BLaER1 (cell line): Measurements from ENCODE around the gene SIX3.

Experiments
- H3K27ac ChIP-seq: shearing (Covaris generic); formaldehyde crosslinking; 2 replicates; pipeline ENCODE4 v1.8.1; 2022
- H3K27me3 ChIP-seq: shearing (Covaris generic); formaldehyde crosslinking; 2 replicates; pipeline ENCODE4 v1.8.1; 2022
- H3K36me3 ChIP-seq: shearing (Covaris generic); formaldehyde crosslinking; 2 replicates; pipeline ENCODE4 v1.8.1; 2022
- H3K4me1 ChIP-seq: shearing (Covaris generic); formaldehyde crosslinking; 2 replicates; pipeline ENCODE4 v1.8.1; 2022
- H3K4me2 ChIP-seq: shearing (Covaris generic); formaldehyde crosslinking; 2 replicates; pipeline ENCODE4 v1.8.1; 2022
- H3K4me3 ChIP-seq: shearing (Covaris generic); formaldehyde crosslinking; 2 replicates; pipeline ENCODE4 v1.8.1; 2022
- H3K9ac ChIP-seq: shearing (Covaris generic); formaldehyde crosslinking; 2 replicates; pipeline ENCODE4 v1.8.1; 2022
- H3K9me3 ChIP-seq: shearing (Covaris generic); formaldehyde crosslinking; 2 replicates; pipeline ENCODE4 v1.8.1; 2022
- H4K20me1 ChIP-seq: shearing (Covaris generic); formaldehyde crosslinking; 2 replicates; pipeline ENCODE4 v1.8.1; 2022
- Cebpa-rat ChIP-seq: shearing (Covaris generic); IDR thresholded peaks from 2 replicates; pipeline ENCODE4 v1.8.1; 2022

Gene SIX3

DNA sequence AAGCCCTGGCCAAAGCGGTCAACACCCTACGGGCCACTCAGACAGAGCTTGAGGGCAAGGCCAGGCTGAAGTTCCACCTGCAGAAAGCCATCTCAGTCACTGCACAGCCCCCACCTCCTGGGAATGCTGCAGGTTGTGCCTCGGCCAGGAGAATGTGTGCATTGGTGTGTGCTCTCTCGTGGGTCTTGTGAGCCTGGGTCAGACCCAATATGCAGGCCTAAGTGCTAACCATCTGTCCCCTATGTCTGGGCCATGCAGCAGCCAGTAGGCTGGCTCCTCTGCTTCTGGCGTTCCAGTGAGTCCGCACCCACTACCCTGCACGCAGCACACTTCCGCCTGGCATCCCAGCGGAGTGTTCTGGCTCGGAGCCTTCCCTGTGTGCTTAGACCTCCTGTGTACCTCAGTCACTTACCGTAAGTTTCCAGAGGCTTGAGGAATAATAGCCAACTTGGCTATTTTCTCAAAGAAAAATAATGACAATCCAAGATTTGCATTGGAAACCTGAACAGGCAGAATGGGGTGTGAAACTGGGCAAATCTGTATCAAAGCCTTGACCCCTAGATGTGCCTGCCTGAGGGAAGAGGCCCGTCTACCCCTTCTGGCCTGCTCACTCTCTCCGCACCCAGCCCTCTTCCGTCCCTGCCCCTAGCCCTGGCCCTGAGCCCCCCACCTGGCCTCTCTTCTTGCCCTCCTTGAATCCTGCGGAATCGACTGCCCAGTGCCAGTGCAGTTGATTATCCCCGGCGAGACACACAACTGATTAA lies 7.2 kb downstream of the SIX3 start:
- H3K9me3 ChIP-seq = peaks cover 9% of the 10 kb centered on the region
- H3K36me3 ChIP-seq = no peaks in the 10 kb centered on the region
- no peak overlapping the region for H3K4me3 ChIP-seq
- no peaks in the 10 kb centered on the region for H3K4me1 ChIP-seq
- no peak for TF ChIP-seq Cebpa-rat
- peaks cover 100% of the 10 kb centered on the region for H3K27me3 ChIP-seq
- peaks cover 76% of the 10 kb centered on the region for H4K20me1 ChIP-seq
- no peak overlapping the region for H3K4me2 ChIP-seq
- H3K27ac ChIP-seq = no peak overlapping the region
- H3K9ac ChIP-seq = no peak overlapping the region

DNA sequence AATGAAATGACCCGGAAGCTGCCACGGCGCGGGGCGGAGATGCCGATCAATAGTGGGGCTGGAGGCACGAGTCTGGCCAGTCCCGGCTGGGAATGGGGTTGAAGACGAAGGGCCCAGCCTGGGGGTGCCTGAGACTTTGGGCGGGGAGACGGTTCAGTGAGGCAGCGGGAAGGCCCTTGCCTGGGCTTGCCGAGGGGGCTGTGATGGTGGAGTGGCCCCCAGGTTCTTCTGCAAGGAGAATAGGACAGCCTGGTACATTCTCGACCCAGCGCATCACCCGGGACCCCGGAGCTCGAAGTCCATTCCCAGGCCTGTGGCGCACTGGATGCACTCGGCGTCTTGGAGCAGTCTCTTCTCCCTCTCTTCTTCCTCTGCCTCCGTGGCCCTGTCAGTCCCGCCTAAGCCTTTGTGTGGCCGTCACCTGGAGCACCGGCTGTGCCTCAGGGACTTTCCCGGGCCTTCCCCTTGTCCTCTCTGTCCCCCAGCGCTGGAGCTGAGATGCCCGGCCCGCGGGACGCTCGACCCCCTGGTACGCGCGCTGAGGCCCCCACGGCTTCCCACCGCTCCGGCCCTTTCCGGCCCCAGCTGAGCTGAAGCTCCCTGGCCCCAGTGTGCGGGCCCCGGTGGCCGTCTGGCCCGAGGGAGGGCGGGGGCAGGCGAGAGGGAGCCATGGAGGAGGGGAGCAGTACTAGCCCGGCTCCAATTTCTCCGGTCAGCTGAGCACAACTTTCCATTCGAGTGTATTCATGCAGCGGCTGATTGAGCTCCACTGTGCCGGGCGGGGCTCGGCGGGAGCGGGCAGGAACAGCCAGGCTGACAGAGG lies 8.0 kb downstream of the SIX3 start:
- Histone ChIP-seq H3K4me2 (no peak overlapping the region), H3K9ac (no peak overlapping the region), H3K27me3 (peaks cover 100% of the 10 kb centered on the region), H3K4me3 (no peak overlapping the region), H3K4me1 (no peaks in the 10 kb centered on the region), H3K36me3 (no peaks in the 10 kb centered on the region), H3K27ac (no peak overlapping the region), H4K20me1 (peaks cover 77% of the 10 kb centered on the region), H3K9me3 (peaks cover under 1% of the 10 kb centered on the region)
- TF ChIP-seq Cebpa-rat = no peak

DNA sequence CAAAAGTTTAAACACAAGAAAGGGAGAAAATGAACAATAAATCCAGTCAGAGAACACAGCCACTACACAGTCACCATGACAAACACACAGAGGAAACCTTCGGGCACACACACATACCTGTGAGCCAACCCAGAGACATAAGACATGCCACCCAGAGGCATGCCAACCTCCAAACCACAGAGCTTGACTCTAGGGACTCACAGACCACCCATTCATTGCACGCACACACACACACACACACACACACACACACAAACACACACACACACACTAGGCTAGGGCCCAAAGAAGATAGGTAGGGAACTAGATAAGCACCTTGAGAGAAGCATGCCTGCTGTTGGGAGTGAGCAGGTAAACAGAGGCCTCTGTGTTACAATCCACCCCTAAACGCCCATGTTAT lies 9.1 kb downstream of the SIX3 start:
- H3K27ac ChIP-seq = no peak overlapping the region
- no peaks in the 10 kb centered on the region for H3K9me3 ChIP-seq
- peaks cover 8% of the 10 kb centered on the region; the same call in 1 of the 2 replicates for H3K4me1 ChIP-seq
- H3K4me2 ChIP-seq = no peak overlapping the region
- H4K20me1 ChIP-seq = peaks cover 87% of the 10 kb centered on the region
- peaks cover 100% of the 10 kb centered on the region for H3K27me3 ChIP-seq
- no peaks in the 10 kb centered on the region for H3K36me3 ChIP-seq
- TF ChIP-seq Cebpa-rat = no peak
- H3K4me3 ChIP-seq = no peak overlapping the region
- no peak overlapping the region for H3K9ac ChIP-seq

GRCh38 chr2:44951124-44951523 lies 9.6 kb downstream of the SIX3 start:
- no peak overlapping the region for H3K9ac ChIP-seq
- H4K20me1 ChIP-seq = peaks cover 83% of the 10 kb centered on the region
- H3K4me2 ChIP-seq = no peak overlapping the region
- H3K9me3 ChIP-seq = no peaks in the 10 kb centered on the region
- no peak overlapping the region for H3K27ac ChIP-seq
- no peak overlapping the region for H3K4me3 ChIP-seq
- no peaks in the 10 kb centered on the region for H3K36me3 ChIP-seq
- no peak for TF ChIP-seq Cebpa-rat
- peaks cover 100% of the 10 kb centered on the region for H3K27me3 ChIP-seq
- peaks cover 8% of the 10 kb centered on the region; the same call in 1 of the 2 replicates for H3K4me1 ChIP-seq

GRCh38 chr2:44951714-44952113 lies 10.2 kb downstream of the SIX3 start:
- Histone ChIP-seq H3K27me3 (peaks cover 96% of the 10 kb centered on the region), H3K4me2 (peak overlapping the region; percentile 27), H3K9me3 (no peaks in the 10 kb centered on the region), H3K9ac (no peak overlapping the region), H3K27ac (no peak overlapping the region), H3K4me1 (peaks cover 8% of the 10 kb centered on the region; the same call in 1 of the 2 replicates), H3K4me3 (0 out of 2 replicates have a peak overlapping the region, but pooled peaks have one; percentile 20), H3K36me3 (no peaks in the 10 kb centered on the region), H4K20me1 (peaks cover 77% of the 10 kb centered on the region)
- no peak for TF ChIP-seq Cebpa-rat

DNA sequence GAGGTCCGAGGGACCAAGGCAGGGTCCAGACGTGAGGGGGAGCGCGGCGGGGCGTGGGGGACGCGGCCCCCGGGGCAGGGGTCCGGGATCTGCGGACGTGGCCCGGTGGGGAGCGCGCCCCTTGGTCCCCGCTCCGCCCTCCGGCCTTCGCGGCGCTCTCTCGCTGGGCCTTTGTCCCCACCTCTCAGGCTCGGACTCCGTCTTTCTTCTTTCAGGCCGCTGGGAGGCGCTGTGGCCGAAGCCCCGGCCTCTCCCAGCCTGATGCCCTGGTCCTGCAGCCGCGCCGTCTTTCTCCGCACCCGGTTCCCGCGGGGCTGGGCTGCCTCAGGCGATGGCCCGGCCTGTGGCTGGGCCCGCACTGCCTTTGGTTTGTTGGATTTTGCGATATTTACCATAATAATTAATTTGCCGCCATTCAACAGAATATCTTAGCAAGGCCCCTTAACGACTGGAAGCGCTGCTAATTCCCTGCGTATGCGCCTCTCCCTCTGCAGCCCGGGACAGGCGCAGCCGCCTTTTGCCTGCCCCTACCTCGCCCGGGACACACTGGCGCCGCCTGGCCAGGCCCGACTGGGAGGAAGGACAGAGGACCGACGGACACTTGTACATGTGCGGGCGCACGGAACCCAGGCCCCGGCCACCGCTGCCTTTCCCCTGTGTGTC lies 10.8 kb downstream of the SIX3 start:
- Histone ChIP-seq H3K4me1 (peaks cover 8% of the 10 kb centered on the region; the same call in 1 of the 2 replicates), H3K27ac (no peak overlapping the region), H3K9ac (no peak overlapping the region), H3K4me3 (0 out of 2 replicates have a peak overlapping the region, but pooled peaks have one; percentile 20), H4K20me1 (peaks cover 72% of the 10 kb centered on the region), H3K4me2 (peak overlapping the region; percentile 27), H3K9me3 (no peaks in the 10 kb centered on the region), H3K36me3 (no peaks in the 10 kb centered on the region), H3K27me3 (peaks cover 90% of the 10 kb centered on the region)
- no peak for TF ChIP-seq Cebpa-rat

DNA sequence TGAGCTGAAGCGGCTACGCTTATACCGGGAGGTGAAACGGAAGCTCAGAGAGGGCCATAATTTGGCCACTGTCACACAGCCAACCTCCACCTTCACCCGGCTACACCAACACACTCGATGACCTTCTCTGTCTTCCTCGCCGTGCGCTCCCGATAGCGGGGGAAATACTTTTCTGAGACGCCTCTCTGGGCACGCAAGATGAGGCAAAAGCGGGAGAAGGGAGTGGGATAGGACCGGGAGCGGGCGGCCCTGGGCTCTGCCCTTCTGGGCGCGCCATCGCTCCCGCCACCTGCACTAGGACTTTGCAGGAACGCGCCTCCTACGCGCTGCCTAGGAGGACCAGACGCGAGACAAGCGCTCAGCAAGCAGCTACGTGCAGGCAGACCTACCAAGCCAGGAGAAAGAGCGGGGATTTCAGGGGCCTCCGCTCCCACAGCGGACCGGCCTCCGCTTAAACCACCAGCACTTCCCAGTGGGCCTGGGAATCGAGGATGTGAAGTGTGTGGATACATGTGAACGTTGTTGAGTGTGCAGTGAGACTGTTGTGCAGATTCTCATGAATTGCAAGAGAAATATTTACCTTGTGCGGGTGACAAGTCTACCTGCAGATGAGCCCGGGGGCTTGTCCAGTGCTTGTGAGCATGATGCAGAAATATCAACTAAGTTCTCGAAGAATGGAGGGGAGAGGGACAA lies 11.4 kb downstream of the SIX3 start:
- Histone ChIP-seq H3K9ac (no peak overlapping the region), H4K20me1 (peaks cover 66% of the 10 kb centered on the region), H3K36me3 (no peaks in the 10 kb centered on the region), H3K27me3 (peaks cover 83% of the 10 kb centered on the region), H3K9me3 (no peaks in the 10 kb centered on the region), H3K27ac (no peak overlapping the region), H3K4me1 (peaks cover 8% of the 10 kb centered on the region; the same call in 1 of the 2 replicates), H3K4me2 (no peak overlapping the region), H3K4me3 (no peak overlapping the region)
- TF ChIP-seq Cebpa-rat = no peak

- Histone ChIP-seq H3K9me3 (no peaks in the 10 kb centered on the region), H3K4me1 (peaks cover 8% of the 10 kb centered on the region; the same call in 1 of the 2 replicates), H3K9ac (no peak overlapping the region), H3K27me3 (peaks cover 78% of the 10 kb centered on the region), H3K4me2 (no peak overlapping the region), H3K27ac (no peak overlapping the region), H3K4me3 (no peak overlapping the region), H4K20me1 (peaks cover 61% of the 10 kb centered on the region), H3K36me3 (no peaks in the 10 kb centered on the region)
- no peak for TF ChIP-seq Cebpa-rat
These were observed 12.0 kb downstream of the SIX3 start for GRCh38 chr2:44953499-44953883.

DNA sequence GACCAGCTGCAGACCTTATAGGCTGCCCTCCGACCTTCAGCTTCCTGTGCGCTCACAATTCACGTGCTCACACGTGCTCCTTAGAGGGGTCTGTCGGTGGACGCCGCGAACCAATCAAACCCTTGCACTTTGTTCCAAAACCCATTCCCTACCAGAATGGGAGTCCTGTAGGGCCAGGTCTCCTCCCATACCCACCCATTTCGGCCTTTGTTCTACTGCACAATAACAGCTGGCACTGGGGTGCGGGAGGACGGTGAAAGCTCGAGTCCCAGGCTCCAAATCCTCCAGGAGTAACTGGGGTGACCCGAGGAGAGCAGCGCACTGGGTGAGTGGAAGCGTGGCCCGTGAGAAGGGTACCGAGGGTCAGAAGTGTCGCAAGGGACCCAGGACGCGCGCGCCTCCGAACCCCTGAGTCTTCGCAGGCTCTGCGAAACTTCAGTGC lies 13.0 kb downstream of the SIX3 start:
- H4K20me1 ChIP-seq = peaks cover 54% of the 10 kb centered on the region
- no peak for TF ChIP-seq Cebpa-rat
- peaks cover 68% of the 10 kb centered on the region for H3K27me3 ChIP-seq
- no peak overlapping the region for H3K4me2 ChIP-seq
- peaks cover 8% of the 10 kb centered on the region; the same call in 1 of the 2 replicates for H3K4me1 ChIP-seq
- H3K27ac ChIP-seq = no peak overlapping the region
- H3K4me3 ChIP-seq = no peak overlapping the region
- H3K9ac ChIP-seq = no peak overlapping the region
- H3K36me3 ChIP-seq = no peaks in the 10 kb centered on the region
- H3K9me3 ChIP-seq = no peaks in the 10 kb centered on the region
